Activated naive CD8-positive, alpha-beta T cell treated with anti-CD3 and anti-CD28 coated beads, Interleukin-2, amount 50 U/mL, for 24 hours (primary cell): ENCODE data around the gene PHACTR3.

Experiments used
- ATAC-seq: fragments of 150-1000 bp; cut with Tn5 transposase; one replicate; pipeline ENCODE4 v1.10.0; 2021
- DNase-seq: peaks from one replicate; pipeline ENCODE4 v3.0.0; 2021
- H3K27ac Mint-ChIP-seq: one replicate; pipeline ENCODE4 v1.8.0; 2021; ENCODE audit warnings: mild to moderate bottlenecking, mixed read lengths
- H3K27me3 Mint-ChIP-seq: one replicate; pipeline ENCODE4 v1.8.0; 2021; ENCODE audit warnings: mixed read lengths
- H3K36me3 Mint-ChIP-seq: one replicate; pipeline ENCODE4 v1.8.0; 2021; ENCODE audit warnings: low read depth, mixed read lengths
- H3K4me1 Mint-ChIP-seq: one replicate; pipeline ENCODE4 v1.8.0; 2021; ENCODE audit warnings: mixed read lengths
- H3K4me3 Mint-ChIP-seq: one replicate; pipeline ENCODE4 v1.8.0; 2021; ENCODE audit warnings: mild to moderate bottlenecking, moderate library complexity, mixed read lengths
- H3K9me3 Mint-ChIP-seq: one replicate; pipeline ENCODE4 v1.8.0; 2021; ENCODE audit warnings: mixed read lengths

The PHACTR3 gene

GRCh38 chr20:59765599-59766177 is 161.3 kb downstream of the PHACTR3 start:
- ATAC-seq (no peak), DNase-seq (peak; percentile 12)
- no peaks in the 10 kb centered on the region for H3K36me3 Mint-ChIP-seq
- H3K27me3 Mint-ChIP-seq, result peaks cover 4% of the 10 kb centered on the region
- H3K4me1 Mint-ChIP-seq, result no peaks in the 10 kb centered on the region
- no peak overlapping the region for H3K4me3 Mint-ChIP-seq
- peaks cover 12% of the 10 kb centered on the region for H3K9me3 Mint-ChIP-seq
- no peak overlapping the region for H3K27ac Mint-ChIP-seq

GRCh38 chr20:59767656-59768055 is 163.3 kb downstream of the PHACTR3 start:
- Mint-ChIP-seq H3K4me3 (no peak overlapping the region), H3K27me3 (peaks cover 4% of the 10 kb centered on the region), H3K9me3 (peaks cover 12% of the 10 kb centered on the region), H3K36me3 (no peaks in the 10 kb centered on the region), H3K4me1 (no peaks in the 10 kb centered on the region), H3K27ac (no peak overlapping the region)
- DNase-seq (no peak), ATAC-seq (no peak)

- no peaks in the 10 kb centered on the region for H3K36me3 Mint-ChIP-seq
- no peaks in the 10 kb centered on the region for H3K4me1 Mint-ChIP-seq
- DNase-seq (no peak), ATAC-seq (no peak)
- H3K4me3 Mint-ChIP-seq, result no peak overlapping the region
- H3K9me3 Mint-ChIP-seq, result peaks cover 10% of the 10 kb centered on the region
- peaks cover 4% of the 10 kb centered on the region for H3K27me3 Mint-ChIP-seq
- no peak overlapping the region for H3K27ac Mint-ChIP-seq
Measured at GRCh38 chr20:59770270-59770669, 165.9 kb downstream of the PHACTR3 start.

GRCh38 chr20:59770851-59771250 is 166.5 kb downstream of the PHACTR3 start:
- H3K27ac Mint-ChIP-seq, result no peak overlapping the region
- H3K4me1 Mint-ChIP-seq, result no peaks in the 10 kb centered on the region
- peaks cover 5% of the 10 kb centered on the region for H3K9me3 Mint-ChIP-seq
- H3K36me3 Mint-ChIP-seq, result no peaks in the 10 kb centered on the region
- DNase-seq (no peak), ATAC-seq (no peak)
- H3K27me3 Mint-ChIP-seq, result peaks cover 4% of the 10 kb centered on the region
- no peak overlapping the region for H3K4me3 Mint-ChIP-seq

- DNase-seq, result no peak
- Mint-ChIP-seq H3K4me3 (no peak overlapping the region), H3K27ac (no peak overlapping the region), H3K9me3 (peaks cover 5% of the 10 kb centered on the region), H3K4me1 (no peaks in the 10 kb centered on the region), H3K36me3 (no peaks in the 10 kb centered on the region), H3K27me3 (peaks cover 4% of the 10 kb centered on the region)
- no peak for ATAC-seq
Measured at GRCh38 chr20:59771506-59772372, 167.4 kb downstream of the PHACTR3 start.

- no peaks in the 10 kb centered on the region for H3K36me3 Mint-ChIP-seq
- peaks cover 2% of the 10 kb centered on the region for H3K27me3 Mint-ChIP-seq
- H3K27ac Mint-ChIP-seq, result no peak overlapping the region
- ATAC-seq (no peak), DNase-seq (no peak)
- H3K4me3 Mint-ChIP-seq, result no peak overlapping the region
- H3K4me1 Mint-ChIP-seq, result no peaks in the 10 kb centered on the region
- peaks cover 1% of the 10 kb centered on the region for H3K9me3 Mint-ChIP-seq
Measured at GRCh38 chr20:59772373-59772705, 168.0 kb downstream of the PHACTR3 start.

GRCh38 chr20:59772931-59773913 is 168.9 kb downstream of the PHACTR3 start:
- Mint-ChIP-seq H3K4me3 (no peak overlapping the region), H3K36me3 (no peaks in the 10 kb centered on the region), H3K9me3 (no peaks in the 10 kb centered on the region), H3K27ac (no peak overlapping the region), H3K27me3 (no peaks in the 10 kb centered on the region), H3K4me1 (no peaks in the 10 kb centered on the region)
- peak; percentile 17 for ATAC-seq
- no peak for DNase-seq

- H3K4me3 Mint-ChIP-seq, result no peak overlapping the region
- no peak overlapping the region for H3K27ac Mint-ChIP-seq
- DNase-seq (no peak), ATAC-seq (no peak)
- no peaks in the 10 kb centered on the region for H3K27me3 Mint-ChIP-seq
- no peaks in the 10 kb centered on the region for H3K4me1 Mint-ChIP-seq
- no peaks in the 10 kb centered on the region for H3K9me3 Mint-ChIP-seq
- H3K36me3 Mint-ChIP-seq, result no peaks in the 10 kb centered on the region
Measured at GRCh38 chr20:59774204-59774641, 169.9 kb downstream of the PHACTR3 start.

- ATAC-seq, result no peak
- no peak for DNase-seq
- no peak overlapping the region for H3K27ac Mint-ChIP-seq
- H3K4me3 Mint-ChIP-seq, result no peak overlapping the region
- no peaks in the 10 kb centered on the region for H3K36me3 Mint-ChIP-seq
- no peaks in the 10 kb centered on the region for H3K27me3 Mint-ChIP-seq
- H3K4me1 Mint-ChIP-seq, result no peaks in the 10 kb centered on the region
- no peaks in the 10 kb centered on the region for H3K9me3 Mint-ChIP-seq
Measured at GRCh38 chr20:59774921-59775686, 170.8 kb downstream of the PHACTR3 start.

GRCh38 chr20:59775687-59776055 is 171.3 kb downstream of the PHACTR3 start:
- Mint-ChIP-seq H3K4me3 (no peak overlapping the region), H3K4me1 (no peaks in the 10 kb centered on the region), H3K27me3 (no peaks in the 10 kb centered on the region), H3K9me3 (no peaks in the 10 kb centered on the region), H3K36me3 (no peaks in the 10 kb centered on the region), H3K27ac (no peak overlapping the region)
- no peak for ATAC-seq
- no peak for DNase-seq

- no peaks in the 10 kb centered on the region for H3K27me3 Mint-ChIP-seq
- no peaks in the 10 kb centered on the region for H3K4me1 Mint-ChIP-seq
- no peak overlapping the region for H3K4me3 Mint-ChIP-seq
- H3K27ac Mint-ChIP-seq, result no peak overlapping the region
- H3K36me3 Mint-ChIP-seq, result no peaks in the 10 kb centered on the region
- ATAC-seq (no peak), DNase-seq (no peak)
- H3K9me3 Mint-ChIP-seq, result no peaks in the 10 kb centered on the region
Measured at GRCh38 chr20:59776059-59776603, 171.8 kb downstream of the PHACTR3 start.

- Mint-ChIP-seq H3K4me1 (no peaks in the 10 kb centered on the region), H3K4me3 (no peak overlapping the region), H3K9me3 (no peaks in the 10 kb centered on the region), H3K27me3 (no peaks in the 10 kb centered on the region), H3K27ac (no peak overlapping the region), H3K36me3 (no peaks in the 10 kb centered on the region)
- ATAC-seq, result no peak
- no peak for DNase-seq
Measured at GRCh38 chr20:59776626-59777330, 172.4 kb downstream of the PHACTR3 start.

- Mint-ChIP-seq H3K4me3 (no peak overlapping the region), H3K27ac (no peak overlapping the region), H3K9me3 (no peaks in the 10 kb centered on the region), H3K27me3 (no peaks in the 10 kb centered on the region), H3K4me1 (no peaks in the 10 kb centered on the region), H3K36me3 (no peaks in the 10 kb centered on the region)
- no peak for DNase-seq
- no peak for ATAC-seq
Measured at GRCh38 chr20:59777331-59777725, 173.0 kb downstream of the PHACTR3 start.
